GM12801 (cell line): ENCODE data around the gene ATAD2B.

Experiments used
- TF ChIP-seq, protein P1 (sequence below): IDR thresholded peaks from one replicate; pipeline ENCODE4 v1.5.1; 2011; ENCODE audit warnings: control low read depth; ENCODE audit not compliant: insufficient read length; ENCODE audit errors: extremely low read depth

ATAD2B gene

DNA sequence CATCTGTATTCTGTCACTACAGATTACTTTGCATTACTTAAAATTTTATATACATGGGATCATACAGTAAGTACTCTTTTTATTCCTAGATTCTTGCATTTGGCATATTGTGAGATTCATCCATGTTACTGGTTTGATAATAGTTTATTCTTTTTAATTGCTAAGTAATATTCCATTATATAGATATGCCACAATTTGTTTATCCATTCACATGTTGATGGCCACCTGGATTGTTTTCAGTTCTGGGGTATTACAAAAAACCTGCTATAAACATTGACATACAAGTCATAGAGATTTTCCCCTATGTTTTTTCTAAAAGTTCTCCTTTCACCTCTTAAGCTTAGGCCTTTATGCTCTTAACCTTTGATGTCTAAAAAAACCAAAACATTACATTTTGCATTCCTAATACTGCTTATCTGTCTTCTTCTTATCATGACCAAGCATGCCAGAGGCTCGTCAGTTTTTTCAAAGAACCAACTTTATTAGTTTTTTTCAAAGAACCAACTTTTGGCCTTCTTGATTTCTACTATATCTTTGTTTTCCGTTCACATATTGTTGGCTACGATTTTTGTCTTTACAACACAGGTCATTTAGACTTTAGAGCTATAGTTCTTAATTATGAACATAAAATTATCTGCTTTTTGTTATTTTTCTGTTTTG is 86.9 kb downstream of the ATAD2B start:
- TF ChIP-seq, protein P1, sequence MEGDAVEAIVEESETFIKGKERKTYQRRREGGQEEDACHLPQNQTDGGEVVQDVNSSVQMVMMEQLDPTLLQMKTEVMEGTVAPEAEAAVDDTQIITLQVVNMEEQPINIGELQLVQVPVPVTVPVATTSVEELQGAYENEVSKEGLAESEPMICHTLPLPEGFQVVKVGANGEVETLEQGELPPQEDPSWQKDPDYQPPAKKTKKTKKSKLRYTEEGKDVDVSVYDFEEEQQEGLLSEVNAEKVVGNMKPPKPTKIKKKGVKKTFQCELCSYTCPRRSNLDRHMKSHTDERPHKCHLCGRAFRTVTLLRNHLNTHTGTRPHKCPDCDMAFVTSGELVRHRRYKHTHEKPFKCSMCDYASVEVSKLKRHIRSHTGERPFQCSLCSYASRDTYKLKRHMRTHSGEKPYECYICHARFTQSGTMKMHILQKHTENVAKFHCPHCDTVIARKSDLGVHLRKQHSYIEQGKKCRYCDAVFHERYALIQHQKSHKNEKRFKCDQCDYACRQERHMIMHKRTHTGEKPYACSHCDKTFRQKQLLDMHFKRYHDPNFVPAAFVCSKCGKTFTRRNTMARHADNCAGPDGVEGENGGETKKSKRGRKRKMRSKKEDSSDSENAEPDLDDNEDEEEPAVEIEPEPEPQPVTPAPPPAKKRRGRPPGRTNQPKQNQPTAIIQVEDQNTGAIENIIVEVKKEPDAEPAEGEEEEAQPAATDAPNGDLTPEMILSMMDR: no peak

DNA sequence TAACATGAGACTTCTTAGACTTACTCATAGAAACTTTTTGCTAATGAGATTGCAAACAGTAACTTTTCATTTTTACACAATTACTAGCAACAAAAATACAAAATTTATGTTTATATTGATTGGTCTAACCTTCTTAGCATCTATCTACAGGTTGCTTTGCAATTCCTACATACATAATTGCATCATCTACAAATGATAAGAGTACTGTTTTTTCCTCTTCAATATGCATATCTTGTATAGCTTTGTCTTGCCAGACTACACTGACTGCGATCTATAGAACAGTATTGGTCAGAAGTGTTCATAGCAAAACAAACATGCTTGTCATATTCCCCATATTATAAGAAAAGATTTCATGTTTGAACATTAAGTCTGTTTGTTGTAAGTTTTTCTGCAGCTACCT is 87.9 kb downstream of the ATAD2B start:
- TF ChIP-seq, protein P1: no peak

DNA sequence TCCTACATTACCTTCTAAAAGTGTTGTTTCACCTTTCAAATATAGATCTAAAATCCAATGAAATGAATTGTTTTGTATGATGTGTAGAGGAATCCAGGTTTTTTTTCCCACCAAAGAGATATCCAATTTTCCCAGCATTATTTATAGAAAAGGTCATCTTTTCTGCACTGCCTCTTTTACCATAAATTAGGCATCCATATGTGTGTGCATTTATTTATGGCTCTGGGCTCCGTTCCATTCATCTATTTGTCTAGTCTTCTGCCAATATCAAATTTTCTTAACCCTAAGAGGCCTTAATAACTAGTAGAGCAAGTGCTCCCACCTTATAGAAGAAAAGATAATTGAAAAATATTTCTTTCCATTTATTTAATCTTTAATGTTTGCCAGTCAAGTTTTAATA is 88.3 kb downstream of the ATAD2B start:
- TF ChIP-seq, protein P1: no peak

DNA sequence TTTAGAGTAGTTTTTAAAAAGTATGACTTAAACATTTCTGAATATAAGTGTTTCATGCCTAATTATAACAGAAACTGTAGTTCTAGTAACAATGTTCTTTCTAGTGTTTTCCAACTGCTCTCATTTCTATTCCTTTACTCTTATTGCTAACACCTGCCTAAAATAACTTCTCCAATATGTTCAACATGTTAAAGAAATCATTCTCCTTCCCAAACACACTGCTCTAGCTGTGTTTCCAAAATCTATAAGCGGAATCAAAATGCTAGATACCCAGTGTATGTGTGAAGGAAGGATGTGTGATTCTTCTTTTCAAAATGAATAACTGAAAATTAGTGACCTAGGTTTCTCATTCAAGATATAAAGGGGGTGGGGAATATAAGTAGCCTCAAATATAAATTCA is 89.1 kb downstream of the ATAD2B start:
- TF ChIP-seq, protein P1: no peak

DNA sequence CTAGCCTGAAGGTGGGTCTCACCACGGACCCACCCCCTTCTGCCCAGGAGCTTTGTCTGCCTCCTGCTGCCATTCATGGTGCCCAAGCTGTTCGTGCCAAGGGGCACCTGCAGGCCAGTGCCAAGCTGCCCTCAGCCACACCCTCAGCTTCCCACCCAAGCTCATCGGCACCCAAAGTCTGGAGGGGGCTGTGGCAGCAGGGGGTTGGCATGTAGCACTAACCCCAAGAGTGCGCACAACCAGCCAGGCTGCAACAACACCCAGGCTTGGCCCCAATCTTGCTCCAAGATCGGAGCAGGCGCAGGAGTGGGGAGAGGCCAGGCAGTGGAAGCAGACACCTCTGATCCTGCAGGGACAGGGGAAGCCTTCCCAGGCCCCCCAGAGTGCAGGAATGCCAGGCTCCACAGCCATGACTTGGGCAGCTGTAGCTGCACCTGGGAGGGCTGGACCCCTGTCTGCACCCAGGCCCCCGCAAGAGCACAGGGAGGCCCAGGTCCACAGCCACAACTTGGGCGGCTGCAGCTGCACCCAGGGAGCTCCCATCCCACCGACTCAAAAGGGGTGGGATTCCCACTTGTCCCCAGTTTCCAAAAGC is 89.9 kb downstream of the ATAD2B start:
- TF ChIP-seq, protein P1: no peak

DNA sequence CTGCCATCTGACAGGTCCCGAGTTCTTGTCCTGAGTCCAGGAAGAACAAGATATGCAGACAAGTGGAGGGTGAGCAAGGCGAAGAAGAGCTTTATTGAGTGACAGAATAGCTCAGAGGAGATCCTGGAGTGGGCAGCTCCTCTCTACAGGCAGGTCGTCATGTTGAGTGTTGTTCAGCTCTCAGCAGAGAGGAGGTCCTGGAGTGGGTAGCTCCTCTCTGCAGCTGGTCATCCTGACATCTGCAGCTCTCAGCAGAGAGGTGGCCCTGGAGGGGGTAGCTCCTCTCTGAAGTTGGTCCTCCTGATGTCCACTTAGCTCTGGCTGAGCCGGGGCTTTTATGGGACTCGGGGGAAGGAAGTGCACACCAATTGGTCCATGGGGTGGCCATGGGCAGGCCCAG is 90.4 kb downstream of the ATAD2B start:
- TF ChIP-seq, protein P1: no peak

DNA sequence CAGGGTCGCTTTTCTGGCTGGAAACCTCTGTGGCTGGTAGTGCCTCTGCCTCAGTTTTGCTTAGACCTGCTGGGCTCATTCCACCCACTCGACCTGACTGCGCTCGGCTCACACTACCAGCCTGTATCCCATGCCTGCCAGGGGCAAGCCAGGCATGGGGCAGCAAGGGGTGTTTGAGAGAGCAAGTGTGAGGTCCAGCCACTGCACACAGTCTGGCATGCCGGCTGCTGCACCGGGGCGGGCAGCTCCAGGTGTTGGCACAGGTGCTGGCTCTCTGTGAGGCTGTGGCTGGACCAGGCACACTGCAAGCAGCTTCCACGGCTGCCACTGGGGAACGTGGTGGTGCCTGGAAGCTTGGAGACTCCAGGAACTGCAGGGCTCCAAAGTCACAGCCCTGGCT is 90.9 kb downstream of the ATAD2B start:
- TF ChIP-seq, protein P1: no peak
